ENCODE data around the gene HOXA2. TPM values are rescaled to one million over a fixed set of nuclear protein-coding genes. Genes with fewer than 3 reads are reported as not detected.

HOXA2 gene
- total RNA-seq, 4 donors from 2014 or later: 3.1 to 7.0 (median 5.0) TPM

DNA sequence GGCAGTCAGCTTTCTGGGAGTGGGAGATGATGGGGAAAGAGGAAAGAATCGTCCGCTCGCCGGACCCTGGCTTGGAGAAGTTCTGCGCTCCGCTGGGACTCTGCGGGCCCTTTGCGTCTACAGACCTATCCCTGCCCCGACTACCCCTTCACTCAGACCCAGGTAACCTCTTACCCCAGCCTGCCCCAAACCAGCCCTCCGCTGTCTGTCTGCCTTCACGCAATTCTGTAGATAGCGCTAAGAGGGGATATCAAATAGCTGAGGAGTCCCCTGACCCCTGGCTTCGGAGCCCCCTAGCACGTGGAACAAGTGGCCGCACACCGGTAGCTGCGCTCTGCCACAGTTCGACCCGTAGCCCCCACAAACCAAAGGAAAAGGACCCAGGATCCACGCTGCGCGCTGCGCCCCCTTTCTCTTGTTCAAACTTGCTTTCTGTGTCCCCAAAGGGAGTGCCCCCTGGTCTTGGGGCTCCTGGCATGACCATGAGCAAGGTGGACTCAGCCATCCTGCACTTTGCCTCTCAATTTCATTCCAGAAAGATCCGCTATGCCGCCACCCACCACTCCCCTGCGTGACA lies 21.1 kb upstream of the HOXA2 start:
- 14 to 20% methylated on average over 8 to 9 of the region's 26 CpGs for WGBS, 2 donors (ENCODE audit: low coverage in 1 of 2)
- H3K4me1 ChIP-seq: peaks cover 4 to 89% (median 34%) of the 10 kb centered on the region in 3 donors
- peak overlapping the region; percentile 50 to 54 for H3K4me3 ChIP-seq
- TF ChIP-seq POLR2AphosphoS5 (IDR thresholded peaks at IDR 0.05) (no peak), EP300 (IDR thresholded peaks at IDR 0.05) (no peak), POLR2A (IDR thresholded peaks at IDR 0.05) (no peak)
- TF ChIP-seq, protein P1, sequence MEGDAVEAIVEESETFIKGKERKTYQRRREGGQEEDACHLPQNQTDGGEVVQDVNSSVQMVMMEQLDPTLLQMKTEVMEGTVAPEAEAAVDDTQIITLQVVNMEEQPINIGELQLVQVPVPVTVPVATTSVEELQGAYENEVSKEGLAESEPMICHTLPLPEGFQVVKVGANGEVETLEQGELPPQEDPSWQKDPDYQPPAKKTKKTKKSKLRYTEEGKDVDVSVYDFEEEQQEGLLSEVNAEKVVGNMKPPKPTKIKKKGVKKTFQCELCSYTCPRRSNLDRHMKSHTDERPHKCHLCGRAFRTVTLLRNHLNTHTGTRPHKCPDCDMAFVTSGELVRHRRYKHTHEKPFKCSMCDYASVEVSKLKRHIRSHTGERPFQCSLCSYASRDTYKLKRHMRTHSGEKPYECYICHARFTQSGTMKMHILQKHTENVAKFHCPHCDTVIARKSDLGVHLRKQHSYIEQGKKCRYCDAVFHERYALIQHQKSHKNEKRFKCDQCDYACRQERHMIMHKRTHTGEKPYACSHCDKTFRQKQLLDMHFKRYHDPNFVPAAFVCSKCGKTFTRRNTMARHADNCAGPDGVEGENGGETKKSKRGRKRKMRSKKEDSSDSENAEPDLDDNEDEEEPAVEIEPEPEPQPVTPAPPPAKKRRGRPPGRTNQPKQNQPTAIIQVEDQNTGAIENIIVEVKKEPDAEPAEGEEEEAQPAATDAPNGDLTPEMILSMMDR (IDR thresholded peaks at IDR 0.05): no peak
- no peaks in the 10 kb centered on the region for H3K27me3 ChIP-seq
- peak overlapping the region; percentile 90 to 99 (median 98) for H3K27ac ChIP-seq
- no peak for ATAC-seq
- H3K9me3 ChIP-seq: no peaks in the 10 kb centered on the region
- no peaks in the 10 kb centered on the region for H3K36me3 ChIP-seq

- H3K4me3 ChIP-seq: peak overlapping the region; percentile 50 to 54
- no peaks in the 10 kb centered on the region for H3K27me3 ChIP-seq
- H3K36me3 ChIP-seq: no peaks in the 10 kb centered on the region
- H3K4me1 ChIP-seq: peaks cover 2 to 89% (median 35%) of the 10 kb centered on the region in 3 donors
- peak; percentile 7 for ATAC-seq
- H3K27ac ChIP-seq: peak overlapping the region; percentile 90 to 99 (median 98)
- 0 to 27% methylated on average over 4 to 6 of the region's 14 CpGs for WGBS, 2 donors (ENCODE audit: low coverage in 1 of 2)
- TF ChIP-seq POLR2A (IDR thresholded peaks at IDR 0.05) (no peak), POLR2AphosphoS5 (IDR thresholded peaks at IDR 0.05) (no peak), EP300 (IDR thresholded peaks at IDR 0.05) (no peak)
- TF ChIP-seq, protein P1 (IDR thresholded peaks at IDR 0.05): peak in 1 of 4 experiments; percentile 29
- H3K9me3 ChIP-seq: no peaks in the 10 kb centered on the region
Observed at GRCh38 chr7:27123007-27123476, 20.6 kb upstream of the HOXA2 start.

GRCh38 chr7:27122077-27122910 lies 19.8 kb upstream of the HOXA2 start:
- TF ChIP-seq, protein P1 (IDR thresholded peaks at IDR 0.05): no peak
- TF ChIP-seq POLR2A (IDR thresholded peaks at IDR 0.05) (peak in 1 of 2 donors; percentile 12), POLR2AphosphoS5 (IDR thresholded peaks at IDR 0.05) (peak; percentile 42), EP300 (IDR thresholded peaks at IDR 0.05) (no peak)
- no peak for ATAC-seq
- H3K27ac ChIP-seq: peak overlapping the region; percentile 90 to 99 (median 98)
- no peaks in the 10 kb centered on the region for H3K36me3 ChIP-seq
- peak overlapping the region; percentile 50 to 54 for H3K4me3 ChIP-seq
- H3K9me3 ChIP-seq: no peaks in the 10 kb centered on the region
- H3K27me3 ChIP-seq: no peaks in the 10 kb centered on the region
- 14 to 20% methylated on average over 14 of the region's 42 CpGs for WGBS, 2 donors (ENCODE audit: low coverage in 1 of 2)
- peaks cover 2 to 84% (median 27%) of the 10 kb centered on the region in 3 donors for H3K4me1 ChIP-seq

GRCh38 chr7:27121684-27122076 lies 19.2 kb upstream of the HOXA2 start:
- Histone ChIP-seq H3K9me3 (no peaks in the 10 kb centered on the region), H3K4me3 (peak overlapping the region; percentile 50 to 54), H3K27me3 (no peaks in the 10 kb centered on the region), H3K27ac (peak overlapping the region; percentile 90 to 99 (median 98)), H3K4me1 (peaks cover 0 to 77% (median 25%) of the 10 kb centered on the region in 3 donors), H3K36me3 (no peaks in the 10 kb centered on the region)
- TF ChIP-seq EP300 (IDR thresholded peaks at IDR 0.05) (no peak), POLR2A (IDR thresholded peaks at IDR 0.05) (no peak), POLR2AphosphoS5 (IDR thresholded peaks at IDR 0.05) (no peak)
- TF ChIP-seq, protein P1 (IDR thresholded peaks at IDR 0.05): no peak
- ATAC-seq: no peak
- WGBS, 2 donors (ENCODE audit: low coverage in 1 of 2): 11 to 19% methylated on average over 6 to 7 of the region's 7 CpGs
